Measurements from ENCODE around the gene HM13. TPM values are rescaled to one million over a fixed set of nuclear protein-coding genes. Genes with fewer than 3 reads are reported as not detected.

HM13 gene
- total and polyA plus RNA-seq, 2 of the 13 experiments (the other 11 are each of a cell fraction or from before 2014, with no cell fraction given) = 118 to 243 TPM

GRCh38 chr20:31606804-31607639 lies 92.8 kb downstream of the HM13 start (continued):
- TF ChIP-seq ZNF879 (CRISPR knock-in tag; IDR thresholded peaks at IDR 0.05) (no peak), MXI1 (IDR thresholded peaks at IDR 0.05; ENCODE audit: borderline replicate concordance, low read depth, low read length) (peak; percentile 91), RFX5 (IDR thresholded peaks at IDR 0.05; ENCODE audit: low read depth, low read length) (no peak; the same call in none of the 2 replicates), ZSCAN5A (CRISPR knock-in tag; IDR thresholded peaks at IDR 0.05; ENCODE audit: borderline replicate concordance) (no peak), ATF7 (IDR thresholded peaks at IDR 0.05) (no peak), ATF7 (CRISPR knock-in tag; IDR thresholded peaks at IDR 0.05) (peak; percentile 67; the same call in 1 of the 2 replicates), ARID5B (CRISPR knock-in tag; IDR thresholded peaks at IDR 0.05) (peak; percentile 39; the same call in 1 of the 2 replicates), CBX1 (IDR thresholded peaks at IDR 0.05; ENCODE audit: low read depth) (no peak), GABPA (IDR thresholded peaks at IDR 0.05; ENCODE audit: low read depth, low read length) (no peak), GABPA (CRISPR knock-in tag; IDR thresholded peaks at IDR 0.05; ENCODE audit: low read depth) (no peak), MXD3 (CRISPR knock-in tag; IDR thresholded peaks at IDR 0.05) (peak; percentile 52; the same call in 1 of the 2 replicates), KDM5A (IDR thresholded peaks at IDR 0.05; ENCODE audit: borderline replicate concordance, low read length) (peak; percentile 62; the same call in 1 of the 2 replicates), ZNF263 (CRISPR knock-in tag; IDR thresholded peaks at IDR 0.05) (no peak), ZKSCAN5 (CRISPR knock-in tag; IDR thresholded peaks at IDR 0.05) (no peak), NPAS2 (CRISPR knock-in tag; IDR thresholded peaks at IDR 0.05; ENCODE audit: borderline replicate concordance) (no peak), EZH2 (conservative IDR thresholded peaks at IDR 0.05; ENCODE audit: low read depth, low read length) (no peak), FIP1L1 (IDR thresholded peaks at IDR 0.05; ENCODE audit: borderline replicate concordance, insufficient read depth, low read depth, low read length) (no peak; the same call in 1 of the 2 replicates), ZNF710 (CRISPR knock-in tag; IDR thresholded peaks at IDR 0.05; ENCODE audit: borderline replicate concordance) (peak; percentile 94), DPF2 (CRISPR knock-in tag; IDR thresholded peaks at IDR 0.05; ENCODE audit: borderline replicate concordance, low read depth) (peak; percentile 26; the same call in 1 of the 2 replicates), ZNF274 (CRISPR knock-in tag; IDR thresholded peaks at IDR 0.05) (peak; percentile 40; the same call in 1 of the 2 replicates), RCOR2 (CRISPR knock-in tag; IDR thresholded peaks at IDR 0.05) (no peak; the same call in 1 of the 2 replicates), SOX6 (IDR thresholded peaks at IDR 0.05) (no peak), SOX6 (CRISPR knock-in tag; IDR thresholded peaks at IDR 0.05) (peak; percentile 70)

All from HepG2 (cell line).